Neural progenitor cell (in vitro differentiated cells): ENCODE data around the gene ZMIZ1.

Source experiments
- CTCF ChIP-seq: fragments of 200-600 bp; sonication (generic); IDR thresholded peaks from 2 replicates; pipeline ENCODE4 v1.5.1; 2017; ENCODE audit warnings: antibody characterized with exemption, mild to moderate bottlenecking
- EZH2phosphoT487 ChIP-seq: fragments of 200-600 bp; sonication (generic); IDR thresholded peaks from 2 replicates; pipeline ENCODE4 v1.6.1; 2017; ENCODE audit warnings: antibody characterized with exemption

- no peak for TF ChIP-seq EZH2phosphoT487
- no peak for TF ChIP-seq CTCF
These were observed 54.8 kb downstream of the ZMIZ1 start for GRCh38 chr10:79123547-79123963.
